Left ventricle myocardium inferior (tissue), 1 donor: ENCODE results near the gene CAMKV. TPM values are rescaled to one million over a fixed set of nuclear protein-coding genes. Genes with fewer than 3 reads are reported as not detected.
A peak's percentile ranks its signal among the peaks of the same experiment; 100 is the strongest.
"Not testable (repeated sequence)": the region's sequence is repeated elsewhere in the genome, so short reads cannot be mapped to it uniquely, and the experiment has no call there.

Experiments used
- DNase-seq: peaks from one replicate; pipeline ENCODE4 v3.0.0-alpha.2; 2020
- H3K27ac ChIP-seq: fragments of 200-600 bp; replicated peaks from 2 replicates; pipeline ENCODE4 v1.8.0; 2021
- H3K27me3 ChIP-seq: fragments of 200-600 bp; 2 replicates; pipeline ENCODE4 v1.8.0; 2021; ENCODE audit warnings: low read depth
- H3K36me3 ChIP-seq: fragments of 200-600 bp; 2 replicates; pipeline ENCODE4 v1.8.0; 2021
- H3K4me1 ChIP-seq: fragments of 200-600 bp; 2 replicates; pipeline ENCODE4 v1.8.0; 2021
- H3K4me3 ChIP-seq: fragments of 200-600 bp; 2 replicates; pipeline ENCODE4 v1.8.0; 2021; ENCODE audit warnings: mild to moderate bottlenecking, moderate library complexity
- H3K9me3 ChIP-seq: fragments of 200-600 bp; replicated peaks from 2 replicates; pipeline ENCODE4 v1.8.0; 2021
- intact Hi-C: fragments of 100-400 bp; cut with micrococcal nuclease; formaldehyde crosslinking; loops from one replicate; pipeline ENCODE4 v1.11.0; 2022
- total RNA-seq: library from RNA; stranded (reverse); fragmentation: NEBNext Ultra II Directional; extraction: Animal tissue kit (Norgen Biotek cat#: 25700); gene quantifications from one replicate; pipeline ENCODE4 v1.2.1, GENCODE V29; 2021
- TF ChIP-seq, protein P1 (sequence below): fragments of 200-600 bp; IDR thresholded peaks from 2 replicates; pipeline ENCODE4 v1.8.0; 2021; ENCODE audit warnings: antibody characterized with exemption, mild to moderate bottlenecking, borderline replicate concordance
- donor health status: DM: no; HTN: yes; CAD: no; lungs with severe emphysema.

Gene CAMKV
- total RNA-seq, 1 donor from 2014 or later: not detected

DNA sequence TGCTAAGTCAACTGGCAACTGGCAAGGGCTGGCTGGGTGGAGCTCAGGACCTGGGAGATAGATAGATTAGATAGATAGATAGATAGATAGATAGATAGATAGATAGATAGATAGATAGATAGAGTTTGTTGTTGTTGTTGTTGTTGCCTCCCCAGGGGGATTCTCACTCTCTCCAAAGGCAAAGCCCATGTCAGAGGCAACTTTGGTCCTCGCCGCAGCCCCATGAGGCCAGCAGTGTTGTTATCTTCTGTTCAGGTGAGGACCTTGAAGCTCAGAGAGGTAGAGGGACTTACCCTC, 41.4 kb upstream of the CAMKV start:
- no peaks in the 10 kb centered on the region for H3K9me3 ChIP-seq
- H3K4me3 ChIP-seq: no peak overlapping the region
- TF ChIP-seq, protein P1, sequence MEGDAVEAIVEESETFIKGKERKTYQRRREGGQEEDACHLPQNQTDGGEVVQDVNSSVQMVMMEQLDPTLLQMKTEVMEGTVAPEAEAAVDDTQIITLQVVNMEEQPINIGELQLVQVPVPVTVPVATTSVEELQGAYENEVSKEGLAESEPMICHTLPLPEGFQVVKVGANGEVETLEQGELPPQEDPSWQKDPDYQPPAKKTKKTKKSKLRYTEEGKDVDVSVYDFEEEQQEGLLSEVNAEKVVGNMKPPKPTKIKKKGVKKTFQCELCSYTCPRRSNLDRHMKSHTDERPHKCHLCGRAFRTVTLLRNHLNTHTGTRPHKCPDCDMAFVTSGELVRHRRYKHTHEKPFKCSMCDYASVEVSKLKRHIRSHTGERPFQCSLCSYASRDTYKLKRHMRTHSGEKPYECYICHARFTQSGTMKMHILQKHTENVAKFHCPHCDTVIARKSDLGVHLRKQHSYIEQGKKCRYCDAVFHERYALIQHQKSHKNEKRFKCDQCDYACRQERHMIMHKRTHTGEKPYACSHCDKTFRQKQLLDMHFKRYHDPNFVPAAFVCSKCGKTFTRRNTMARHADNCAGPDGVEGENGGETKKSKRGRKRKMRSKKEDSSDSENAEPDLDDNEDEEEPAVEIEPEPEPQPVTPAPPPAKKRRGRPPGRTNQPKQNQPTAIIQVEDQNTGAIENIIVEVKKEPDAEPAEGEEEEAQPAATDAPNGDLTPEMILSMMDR: no peak
- peaks cover 7% of the 10 kb centered on the region for H3K4me1 ChIP-seq
- peaks cover 42% of the 10 kb centered on the region for H3K36me3 ChIP-seq
- intact Hi-C loops: no loop called here
- no peak for DNase-seq
- H3K27me3 ChIP-seq: no peaks in the 10 kb centered on the region
- H3K27ac ChIP-seq: no peak overlapping the region

DNA sequence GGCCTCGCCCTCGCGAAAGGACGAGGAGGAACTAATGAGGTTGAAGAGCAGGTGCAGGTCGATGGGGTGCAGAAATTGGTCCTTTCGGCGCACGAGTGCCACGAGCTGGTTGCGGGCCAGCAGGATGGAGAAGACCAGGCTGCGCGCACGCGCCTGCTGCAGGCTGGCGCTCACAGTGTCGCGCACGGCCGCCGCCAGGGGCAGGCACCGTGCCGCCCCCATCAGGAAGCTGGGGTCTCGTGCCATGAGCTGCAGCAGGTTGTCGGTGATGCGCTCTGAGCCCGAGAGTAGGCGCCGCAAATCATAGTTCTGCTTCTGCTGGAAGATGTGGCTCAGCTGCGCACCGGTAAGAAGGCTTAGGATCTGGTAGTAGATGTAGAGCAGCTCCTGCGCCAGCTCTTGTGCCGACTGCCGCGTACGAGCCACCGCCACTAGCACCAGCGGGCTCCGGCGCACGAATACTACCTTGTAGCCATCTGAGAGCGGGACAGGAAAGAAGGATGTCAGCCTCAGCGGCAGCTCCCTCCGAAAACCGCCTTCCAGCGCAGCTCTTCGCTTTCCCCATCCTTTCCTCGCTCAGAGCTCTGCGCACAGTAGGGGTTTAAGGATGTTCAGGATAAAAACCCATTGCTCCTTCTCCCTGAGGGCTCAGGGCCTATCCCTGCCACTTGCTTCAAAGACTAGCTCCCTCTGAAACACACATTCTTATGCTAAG, 40.9 kb upstream of the CAMKV start:
- H3K4me1 ChIP-seq: peaks cover 12% of the 10 kb centered on the region
- H3K36me3 ChIP-seq: peaks cover 42% of the 10 kb centered on the region
- TF ChIP-seq, protein P1: no peak
- intact Hi-C loops: no loop called here
- no peak for DNase-seq
- no peak overlapping the region for H3K27ac ChIP-seq
- H3K27me3 ChIP-seq: no peaks in the 10 kb centered on the region
- no peaks in the 10 kb centered on the region for H3K9me3 ChIP-seq
- H3K4me3 ChIP-seq: no peak overlapping the region

DNA sequence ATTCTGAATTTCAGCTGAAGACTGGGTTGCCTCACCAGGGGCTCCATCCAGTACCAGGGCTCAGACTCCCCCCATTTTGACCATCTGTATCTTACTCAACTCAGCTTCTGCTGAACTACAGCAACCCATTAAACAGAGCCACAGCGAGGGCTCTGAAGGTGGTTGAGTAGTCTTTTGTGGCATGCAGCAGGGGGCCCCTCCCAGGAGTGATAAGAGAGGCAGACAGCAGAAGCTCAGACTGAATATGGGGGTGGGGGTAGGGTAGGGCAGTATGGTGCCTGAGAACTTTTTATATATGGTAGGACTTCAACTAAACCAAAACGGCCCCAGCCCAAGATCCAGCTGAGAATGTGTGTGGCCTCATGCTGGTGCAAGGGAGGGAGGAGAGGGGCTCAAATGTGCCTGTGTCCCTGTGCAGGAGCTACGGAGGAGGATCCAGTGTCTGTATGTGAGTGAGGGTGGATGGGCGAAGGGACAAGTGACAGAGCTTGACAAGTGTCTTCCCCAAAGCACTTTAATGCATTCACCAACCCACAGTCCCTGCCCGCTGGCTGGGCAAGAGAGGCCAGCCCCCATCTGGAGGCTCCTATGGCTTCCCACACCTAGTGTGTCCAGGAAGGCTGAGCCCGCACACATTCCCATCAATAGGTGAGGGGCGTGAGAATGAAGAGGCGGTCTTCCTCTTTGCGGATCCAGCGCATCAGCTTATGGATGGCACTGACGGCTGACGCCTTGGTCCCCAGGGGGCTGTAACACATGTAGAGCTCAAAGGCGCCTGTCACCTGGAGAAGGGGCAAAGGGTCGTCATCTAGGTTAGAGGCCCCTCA, 38.9 kb upstream of the CAMKV start:
- H3K27ac ChIP-seq: no peak overlapping the region
- H3K27me3 ChIP-seq: no peaks in the 10 kb centered on the region
- peaks cover 42% of the 10 kb centered on the region for H3K36me3 ChIP-seq
- no peaks in the 10 kb centered on the region for H3K9me3 ChIP-seq
- TF ChIP-seq, protein P1: no peak
- DNase-seq: no peak
- H3K4me1 ChIP-seq: peaks cover 27% of the 10 kb centered on the region
- no peak overlapping the region for H3K4me3 ChIP-seq
- intact Hi-C loops: no loop called here

DNA sequence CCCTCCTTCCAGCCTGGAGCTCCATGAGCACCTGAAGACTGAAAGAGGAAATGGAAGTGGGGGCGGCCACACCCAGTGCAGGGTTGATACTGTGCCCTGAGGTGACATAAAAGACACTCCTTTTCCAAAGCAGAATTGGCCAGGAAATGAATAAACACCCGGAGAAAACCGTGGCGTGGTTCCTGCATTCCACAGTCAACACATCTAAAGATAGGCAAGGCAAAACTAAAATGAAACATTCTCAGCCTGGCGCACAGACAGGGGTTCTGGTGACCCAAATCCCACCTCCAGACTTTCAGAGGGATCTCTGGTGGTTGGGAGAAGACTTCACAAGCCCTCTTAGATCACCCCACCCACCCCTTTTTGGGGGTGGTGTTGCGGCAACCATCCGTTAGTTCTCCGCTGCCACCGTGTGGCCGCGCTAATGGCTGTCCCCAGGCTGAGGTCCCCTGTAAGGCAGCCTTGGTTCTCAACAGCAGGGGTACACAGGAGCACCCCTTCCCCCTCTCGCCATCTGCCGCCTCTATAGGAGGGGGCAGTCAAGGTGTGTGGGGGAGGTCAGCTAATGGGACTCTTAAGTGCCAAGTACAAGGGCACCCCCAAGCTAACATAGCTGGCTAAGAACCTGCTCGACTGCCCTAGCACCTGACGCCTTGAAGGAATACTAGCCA, 36.5 kb upstream of the CAMKV start:
- peak overlapping the region; percentile 59 for H3K27ac ChIP-seq
- intact Hi-C loops: no loop called here
- no peaks in the 10 kb centered on the region for H3K27me3 ChIP-seq
- H3K4me3 ChIP-seq: peak overlapping the region; percentile 50
- no peaks in the 10 kb centered on the region for H3K9me3 ChIP-seq
- H3K4me1 ChIP-seq: peaks cover 39% of the 10 kb centered on the region
- TF ChIP-seq, protein P1: peak; percentile 80
- peaks cover 25% of the 10 kb centered on the region for H3K36me3 ChIP-seq
- DNase-seq: peak; percentile 36

DNA sequence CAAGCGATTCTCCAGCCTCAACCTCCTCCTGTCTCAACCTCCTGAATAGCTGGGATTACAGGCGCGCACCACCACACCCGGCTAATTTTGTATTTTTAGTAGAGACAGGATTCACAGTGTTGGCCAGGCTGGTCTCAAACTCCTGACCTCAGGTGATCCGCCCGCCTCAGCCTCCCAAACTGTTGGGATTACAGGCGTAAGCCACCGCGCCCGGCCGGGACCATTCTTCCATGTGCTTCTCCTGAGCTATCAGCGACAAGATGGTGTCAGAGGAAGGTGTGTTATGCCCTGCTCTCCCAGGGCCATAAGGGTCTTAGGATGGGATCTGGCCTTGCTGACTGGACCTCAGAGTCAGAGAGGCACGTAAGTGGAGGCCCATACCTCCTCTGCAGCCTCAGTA, 34.7 kb upstream of the CAMKV start:
- H3K27me3 ChIP-seq, H3K9me3 ChIP-seq, intact Hi-C loops, DNase-seq, H3K4me3 ChIP-seq: not testable (repeated sequence)
- H3K36me3 ChIP-seq: peaks cover 10% of the 10 kb centered on the region
- H3K27ac ChIP-seq: peak overlapping the region; percentile 72
- peaks cover 48% of the 10 kb centered on the region for H3K4me1 ChIP-seq
